ENCODE results near the gene TECPR1. TPM values are rescaled to one million over a fixed set of nuclear protein-coding genes. Genes with fewer than 3 reads are reported as not detected.

Gene TECPR1
- total RNA-seq, 1 experiment from 2014 or later: 21.5 TPM

GRCh38 chr7:98267303-98267702, 15.3 kb upstream of the TECPR1 start (continued):
- TF ChIP-seq RORB (CRISPR knock-in tag; IDR thresholded peaks at IDR 0.05) (no peak), NR1H2 (CRISPR knock-in tag; IDR thresholded peaks at IDR 0.05) (no peak), STAT6 (CRISPR knock-in tag; conservative IDR thresholded peaks at IDR 0.05; ENCODE audit: low read depth) (no peak)

- Mint-ChIP-seq H3K4me3 (no peak overlapping the region), H3K9me3 (peaks cover 4% of the 10 kb centered on the region), H3K27ac (no peak overlapping the region), H3K27me3 (ENCODE audit: low read depth) (no peaks in the 10 kb centered on the region), H3K36me3 (no peaks in the 10 kb centered on the region; the same call in 1 of the 2 replicates), H3K4me1 (peaks cover 2% of the 10 kb centered on the region; the same call in 1 of the 2 replicates)
- ChIA-PET POLR2A (no interaction called here), CTCF (interaction anchor here (0.6 to 2.9 kb wide), 3 partner anchors 16 to 224 kb away, joined by 3 to 9 read pairs (median 7); no protein-coding TSS in a partner anchor)
- no peak for ATAC-seq
- no peak for DNase-seq (ENCODE audit: low spot score)
- TF ChIP-seq FOXP1 (CRISPR knock-in tag; IDR thresholded peaks at IDR 0.05; ENCODE audit: borderline replicate concordance): no peak
- no peak for TF ChIP-seq ZNF121 (CRISPR knock-in tag; IDR thresholded peaks at IDR 0.05)
- no peak for TF ChIP-seq SP1 (CRISPR knock-in tag; conservative IDR thresholded peaks at IDR 0.05)
- TF ChIP-seq NFYB (CRISPR knock-in tag; conservative IDR thresholded peaks at IDR 0.05; ENCODE audit: low read depth): no peak
- TF ChIP-seq IRF1 (CRISPR knock-in tag; IDR thresholded peaks at IDR 0.05): no peak
- no peak for TF ChIP-seq AR (CRISPR knock-in tag; IDR thresholded peaks at IDR 0.05)
- no peak for TF ChIP-seq JAZF1 (CRISPR knock-in tag; IDR thresholded peaks at IDR 0.05)
- no peak for TF ChIP-seq MLX (CRISPR knock-in tag; IDR thresholded peaks at IDR 0.05)
- no peak for TF ChIP-seq STAT6 (CRISPR knock-in tag; conservative IDR thresholded peaks at IDR 0.05; ENCODE audit: low read depth)
- TF ChIP-seq GABPB1 (CRISPR knock-in tag; IDR thresholded peaks at IDR 0.05): no peak
- no peak for TF ChIP-seq MXD4 (CRISPR knock-in tag; IDR thresholded peaks at IDR 0.05; ENCODE audit: borderline replicate concordance)
- no peak for TF ChIP-seq SMAD3 (CRISPR knock-in tag; IDR thresholded peaks at IDR 0.05; ENCODE audit: borderline replicate concordance)
- TF ChIP-seq ZBTB43 (CRISPR knock-in tag; IDR thresholded peaks at IDR 0.05): no peak
- no peak for TF ChIP-seq ZMAT4 (CRISPR knock-in tag; IDR thresholded peaks at IDR 0.05)
- TF ChIP-seq E2F5 (CRISPR knock-in tag; IDR thresholded peaks at IDR 0.05): no peak
- TF ChIP-seq NR1H2 (CRISPR knock-in tag; IDR thresholded peaks at IDR 0.05): no peak
These were observed 14.8 kb upstream of the TECPR1 start for GRCh38 chr7:98266840-98267239.
